HG03196 (cell line): Measurements from ENCODE around the gene GABPB1.

Source experiments
- ATAC-seq: cut with Tn5 transposase; IDR thresholded peaks from one replicate; pipeline ENCODE4 v1.9.1; 2021; ENCODE audit not compliant: unreplicated experiment

GABPB1 gene

GRCh38 chr15:50246631-50247030 is 108.4 kb downstream of the GABPB1 start:
- ATAC-seq = no peak

GRCh38 chr15:50244959-50245624 is 109.9 kb downstream of the GABPB1 start:
- no peak for ATAC-seq

- ATAC-seq = no peak
Observed at GRCh38 chr15:50244153-50244552, 110.8 kb downstream of the GABPB1 start.

- no peak for ATAC-seq
Observed at GRCh38 chr15:50241684-50242450, 113.1 kb downstream of the GABPB1 start.

- ATAC-seq = no peak
Observed at GRCh38 chr15:50238255-50238654, 116.7 kb downstream of the GABPB1 start.

- no peak for ATAC-seq
Observed at GRCh38 chr15:50236433-50236832, 118.6 kb downstream of the GABPB1 start.

- ATAC-seq = no peak
Observed at GRCh38 chr15:50235794-50236193, 119.2 kb downstream of the GABPB1 start.

GRCh38 chr15:50234764-50235163 is 120.2 kb downstream of the GABPB1 start:
- ATAC-seq = no peak

GRCh38 chr15:50233192-50233736 is 121.7 kb downstream of the GABPB1 start:
- ATAC-seq = no peak

GRCh38 chr15:50232791-50233190 is 122.2 kb downstream of the GABPB1 start:
- no peak for ATAC-seq

GRCh38 chr15:50231761-50232160 is 123.2 kb downstream of the GABPB1 start:
- ATAC-seq = no peak

GRCh38 chr15:50229336-50229735 is 125.7 kb downstream of the GABPB1 start:
- ATAC-seq = no peak

GRCh38 chr15:50228866-50229265 is 126.1 kb downstream of the GABPB1 start:
- no peak for ATAC-seq

GRCh38 chr15:50227076-50227475 is 127.9 kb downstream of the GABPB1 start:
- ATAC-seq = no peak

GRCh38 chr15:50225938-50226337 is 129.1 kb downstream of the GABPB1 start:
- no peak for ATAC-seq
